Cardiac fibroblast (primary cell): ENCODE data around the gene GALP.
"Not testable (repeated sequence)": the region's sequence is repeated elsewhere in the genome, so short reads cannot be mapped to it uniquely, and the experiment has no call there.

Experiments
- DNase-seq, 2 donors: peaks; one replicate each; pipeline versions ENCODE4 v3.0.0 to v3.0.0-alpha.2; 2010; ENCODE audit warnings: low read depth in 2 of 2
- H3K4me3 ChIP-seq, 2 donors: replicated peaks in 1 of 2; 1 replicate in 1 of 2; 2 replicates in 1 of 2; pipeline ENCODE4 v1.5.1; 2011; ENCODE audit warnings: low read depth in 2 of 2, low read length in 2 of 2, mild to moderate bottlenecking in 2 of 2, moderate library complexity in 1 of 2
- TF ChIP-seq, protein P1 (sequence below): IDR thresholded peaks from one replicate; pipeline ENCODE4 v1.5.1; 2011; ENCODE audit warnings: low read depth, mild to moderate bottlenecking, low read length, inconsistent platforms

GALP gene

DNA sequence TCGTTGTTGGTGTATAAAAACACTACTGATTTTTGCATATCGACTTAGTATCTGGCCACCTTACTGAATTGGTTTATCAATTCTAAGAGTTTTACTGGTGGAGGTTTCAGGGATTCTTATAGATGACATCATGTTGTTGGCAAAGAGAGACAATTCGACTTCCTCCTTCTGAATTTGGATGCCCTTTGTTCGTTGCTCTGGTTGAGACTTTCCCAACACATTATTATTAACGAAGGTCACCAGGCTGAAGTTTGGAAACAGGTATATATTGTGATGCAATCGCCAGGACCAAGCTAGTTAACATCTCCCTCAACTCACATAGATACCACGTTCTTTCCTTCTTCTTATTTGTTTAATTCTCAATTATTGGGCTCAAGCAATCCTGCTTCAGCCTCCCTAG lies 23.9 kb downstream of the GALP start:
- no peak overlapping the region for H3K4me3 ChIP-seq
- TF ChIP-seq, protein P1, sequence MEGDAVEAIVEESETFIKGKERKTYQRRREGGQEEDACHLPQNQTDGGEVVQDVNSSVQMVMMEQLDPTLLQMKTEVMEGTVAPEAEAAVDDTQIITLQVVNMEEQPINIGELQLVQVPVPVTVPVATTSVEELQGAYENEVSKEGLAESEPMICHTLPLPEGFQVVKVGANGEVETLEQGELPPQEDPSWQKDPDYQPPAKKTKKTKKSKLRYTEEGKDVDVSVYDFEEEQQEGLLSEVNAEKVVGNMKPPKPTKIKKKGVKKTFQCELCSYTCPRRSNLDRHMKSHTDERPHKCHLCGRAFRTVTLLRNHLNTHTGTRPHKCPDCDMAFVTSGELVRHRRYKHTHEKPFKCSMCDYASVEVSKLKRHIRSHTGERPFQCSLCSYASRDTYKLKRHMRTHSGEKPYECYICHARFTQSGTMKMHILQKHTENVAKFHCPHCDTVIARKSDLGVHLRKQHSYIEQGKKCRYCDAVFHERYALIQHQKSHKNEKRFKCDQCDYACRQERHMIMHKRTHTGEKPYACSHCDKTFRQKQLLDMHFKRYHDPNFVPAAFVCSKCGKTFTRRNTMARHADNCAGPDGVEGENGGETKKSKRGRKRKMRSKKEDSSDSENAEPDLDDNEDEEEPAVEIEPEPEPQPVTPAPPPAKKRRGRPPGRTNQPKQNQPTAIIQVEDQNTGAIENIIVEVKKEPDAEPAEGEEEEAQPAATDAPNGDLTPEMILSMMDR: no peak
- DNase-seq: no peak

- DNase-seq: no peak
- no peak within 1 kb of the TSS for H3K4me3 ChIP-seq
- TF ChIP-seq, protein P1: no peak
These were observed 26.2 kb downstream of the GALP start, which contains the start of gene ZSCAN5C for GRCh38 chr19:56201973-56202372. Gene ZSCAN5C, plus strand, starts transcription at chr19:56202273. Its CDS starts 3,641 bp downstream, at chr19:56205914.

DNA sequence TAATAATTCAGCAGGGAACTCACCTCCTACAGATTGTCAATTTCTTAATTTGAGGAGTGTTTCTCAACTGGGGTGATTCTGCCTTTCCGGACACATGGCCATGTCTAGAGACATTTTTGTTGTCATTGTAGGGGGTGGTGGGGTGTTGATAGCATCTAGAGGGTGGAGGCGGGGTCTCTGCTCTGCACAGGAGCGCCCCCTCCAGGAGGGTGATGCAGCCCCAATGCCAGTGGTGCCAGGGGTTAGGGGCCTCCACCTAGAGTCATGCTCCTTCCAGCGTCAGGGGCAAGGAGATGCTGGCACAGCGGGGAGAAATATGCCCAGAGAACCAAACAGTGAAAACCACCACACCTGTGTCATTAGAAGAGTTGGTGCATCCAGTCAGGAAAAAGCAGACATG lies 31.8 kb downstream of the GALP start:
- H3K4me3 ChIP-seq, DNase-seq: not testable (repeated sequence)

GRCh38 chr19:56209091-56209490 lies 33.3 kb downstream of the GALP start:
- TF ChIP-seq, protein P1: no peak
- DNase-seq: no peak

DNA sequence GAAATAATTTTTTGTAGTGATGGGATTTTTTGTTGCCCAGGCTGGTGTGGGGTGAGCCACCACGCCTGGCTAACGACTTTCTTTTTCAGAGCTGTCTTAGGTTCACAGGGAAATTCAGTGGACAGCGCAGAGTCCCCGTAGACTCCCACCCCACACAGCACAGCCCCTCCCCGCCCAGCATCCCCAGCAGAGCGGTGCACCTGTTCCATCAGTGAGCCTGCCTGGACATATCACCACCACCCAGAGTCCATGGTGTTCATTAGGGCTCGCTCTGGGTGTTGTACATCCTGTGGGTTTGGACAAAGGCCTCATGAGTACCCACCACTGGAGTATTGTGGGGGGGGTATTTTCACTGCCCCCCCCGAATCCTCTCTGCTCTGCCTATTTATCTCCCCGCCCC lies 34.2 kb downstream of the GALP start:
- not testable (repeated sequence) for DNase-seq

More at GRCh38 chr19:56209091-56209490, 33.3 kb downstream of the GALP start:
- H3K4me3 ChIP-seq: no peak overlapping the region

GRCh38 chr19:56211718-56212117 lies 35.9 kb downstream of the GALP start:
- TF ChIP-seq, protein P1: no peak
- H3K4me3 ChIP-seq: no peak overlapping the region
- DNase-seq: no peak

More for the DNA sequence above, 34.2 kb downstream of the GALP start:
- H3K4me3 ChIP-seq: not testable (repeated sequence)

DNA sequence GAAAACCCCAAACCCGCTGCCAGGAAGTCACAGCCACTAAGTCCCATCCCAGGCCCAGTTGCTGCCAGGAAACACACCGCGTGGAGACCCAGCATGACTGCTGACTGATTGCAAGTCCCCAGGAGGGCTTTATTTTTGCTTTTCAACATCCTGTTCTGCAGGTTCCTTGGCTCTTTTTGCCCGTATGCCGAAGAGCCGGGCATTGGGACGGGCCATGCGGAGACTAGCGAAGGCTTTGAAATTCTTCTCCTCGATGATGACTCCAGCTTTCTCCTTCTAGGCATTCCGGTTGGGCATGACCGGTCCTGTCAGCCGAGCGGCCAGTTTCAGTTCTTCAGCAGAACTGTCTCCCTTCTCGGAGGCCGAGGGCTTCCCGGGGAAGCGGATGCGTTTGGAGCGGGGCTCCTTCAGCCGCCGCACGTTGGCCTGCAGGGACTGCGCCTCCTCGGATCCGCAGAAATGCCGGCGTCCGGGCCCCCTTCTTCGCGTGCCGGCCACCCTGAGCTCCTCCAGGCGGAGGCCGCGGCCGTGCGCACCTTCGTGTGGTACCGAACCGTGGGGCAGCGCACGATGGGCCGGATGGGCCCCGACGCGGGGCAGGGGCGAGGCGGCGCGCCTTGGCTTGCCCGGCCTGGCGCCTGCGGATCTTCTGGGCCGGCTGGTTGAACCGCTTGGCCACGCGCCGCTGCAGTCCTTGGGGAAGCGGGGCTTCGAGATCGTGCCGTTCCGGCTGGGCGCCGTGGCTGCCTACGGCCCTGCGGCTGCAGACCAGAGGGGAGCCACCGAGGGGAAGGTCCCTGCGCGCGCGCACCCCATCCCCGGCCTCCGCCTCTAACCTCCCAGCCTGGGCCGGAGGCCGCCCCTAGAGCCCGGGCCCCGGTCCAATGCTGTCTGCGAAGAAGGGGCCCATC lies 41.5 kb downstream of the GALP start:
- H3K4me3 ChIP-seq: peak overlapping the region; percentile 29 to 34
- TF ChIP-seq, protein P1: no peak
- peak; percentile 38 to 40 for DNase-seq
